ENCODE measurements around the gene ATP11A.

The ATP11A gene

DNA sequence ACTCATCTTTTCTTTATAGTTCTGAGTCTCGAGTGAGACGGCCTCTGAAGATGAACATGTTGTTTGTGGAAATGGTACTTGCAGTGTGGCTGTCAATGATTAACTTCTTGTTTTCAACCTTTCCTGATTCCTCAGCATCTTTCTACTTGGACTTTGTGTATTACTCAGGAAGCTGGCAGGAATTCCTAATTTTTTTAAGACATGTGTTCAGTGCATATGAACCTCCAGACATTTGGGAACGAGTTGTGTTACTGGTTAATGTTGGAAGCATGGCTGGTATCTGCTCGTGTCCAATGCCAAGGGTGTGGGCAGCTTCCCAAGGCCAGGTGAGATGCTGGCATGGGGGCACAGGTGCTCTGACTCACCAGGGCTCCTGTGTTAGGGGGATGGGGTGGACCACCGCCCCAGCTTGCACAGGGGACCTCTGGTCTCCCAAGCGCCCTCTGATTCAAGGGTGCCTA, 218.1 kb downstream of the ATP11A start:
- no peak for DNase-seq (ENCODE audit: low spot score)

GRCh38 chr13:112908342-112908741, 218.5 kb downstream of the ATP11A start:
- no peak for DNase-seq (ENCODE audit: low spot score)

DNA sequence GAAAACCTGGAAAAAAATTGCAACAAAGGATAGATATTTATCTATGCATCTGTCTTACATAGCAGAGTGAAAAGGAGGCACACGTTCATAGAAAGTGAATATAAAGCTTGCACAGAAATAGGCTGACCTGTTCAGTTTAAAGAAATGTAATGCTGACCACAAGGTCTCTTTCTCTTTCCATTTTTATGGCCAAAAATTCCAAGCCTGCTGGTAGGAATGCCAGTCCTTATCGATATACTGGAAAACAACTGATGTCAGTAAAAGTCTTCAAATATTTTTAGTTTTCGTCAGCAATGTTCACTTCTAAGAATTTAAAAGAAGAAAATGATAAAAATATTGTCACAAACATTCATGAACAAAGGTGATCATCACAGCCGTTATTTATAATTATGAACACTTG, 220.2 kb downstream of the ATP11A start:
- no peak for DNase-seq (ENCODE audit: low spot score)

DNA sequence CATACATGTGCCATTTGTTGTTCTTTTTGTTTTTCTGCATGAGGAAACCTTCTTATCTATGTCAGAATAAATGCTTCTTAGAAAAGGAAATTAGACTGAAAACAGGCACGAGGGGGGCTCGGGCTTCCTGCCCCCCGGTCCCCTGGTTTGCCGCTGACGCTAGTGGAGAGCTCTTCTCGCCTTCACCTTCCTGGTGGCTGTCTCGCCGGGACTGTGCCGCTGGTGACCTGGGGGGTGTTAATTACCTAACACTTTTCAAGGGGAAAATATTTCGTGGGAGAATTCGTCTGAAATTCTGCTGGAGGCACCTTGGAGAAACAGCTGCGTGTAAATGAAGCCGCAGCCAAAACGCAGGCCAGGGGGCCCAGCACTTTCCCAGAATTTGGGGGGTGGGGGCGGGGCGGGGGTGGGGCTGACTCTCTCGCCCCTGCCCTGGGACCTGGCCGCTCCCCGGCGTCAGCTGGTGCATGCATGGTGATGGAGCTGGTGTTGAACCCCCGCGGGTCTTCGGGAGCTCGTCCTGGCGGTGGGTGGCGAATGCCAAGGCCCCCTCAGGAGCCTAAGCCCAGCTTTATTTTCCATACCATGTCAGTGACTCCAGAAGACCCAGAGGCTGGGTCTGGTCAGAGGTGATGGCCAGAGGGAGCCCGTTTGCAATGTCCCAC, 220.9 kb downstream of the ATP11A start:
- no peak for DNase-seq (ENCODE audit: low spot score)

GRCh38 chr13:112911285-112911701, 221.5 kb downstream of the ATP11A start:
- no peak for DNase-seq (ENCODE audit: low spot score)

DNA sequence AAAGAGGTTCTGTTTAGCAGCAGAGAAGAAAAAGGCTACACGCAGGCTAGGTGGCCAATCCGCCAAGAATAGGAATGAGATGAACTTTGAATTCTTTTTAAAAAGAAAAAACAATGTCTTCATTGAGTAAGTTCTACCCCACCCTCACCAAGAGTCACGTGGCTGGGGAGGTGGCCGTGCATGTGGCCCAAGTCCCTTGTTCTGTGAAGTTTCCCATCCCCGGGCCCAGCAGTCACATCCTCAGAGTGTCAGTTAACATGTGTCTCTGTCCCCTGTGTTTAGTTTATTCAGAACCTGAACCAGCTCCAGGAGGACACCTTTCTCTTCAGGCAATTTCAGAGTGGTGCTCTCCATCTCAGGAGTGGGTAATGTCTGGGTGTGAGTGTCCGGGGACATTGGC, 222.0 kb downstream of the ATP11A start:
- no peak for DNase-seq (ENCODE audit: low spot score)

DNA sequence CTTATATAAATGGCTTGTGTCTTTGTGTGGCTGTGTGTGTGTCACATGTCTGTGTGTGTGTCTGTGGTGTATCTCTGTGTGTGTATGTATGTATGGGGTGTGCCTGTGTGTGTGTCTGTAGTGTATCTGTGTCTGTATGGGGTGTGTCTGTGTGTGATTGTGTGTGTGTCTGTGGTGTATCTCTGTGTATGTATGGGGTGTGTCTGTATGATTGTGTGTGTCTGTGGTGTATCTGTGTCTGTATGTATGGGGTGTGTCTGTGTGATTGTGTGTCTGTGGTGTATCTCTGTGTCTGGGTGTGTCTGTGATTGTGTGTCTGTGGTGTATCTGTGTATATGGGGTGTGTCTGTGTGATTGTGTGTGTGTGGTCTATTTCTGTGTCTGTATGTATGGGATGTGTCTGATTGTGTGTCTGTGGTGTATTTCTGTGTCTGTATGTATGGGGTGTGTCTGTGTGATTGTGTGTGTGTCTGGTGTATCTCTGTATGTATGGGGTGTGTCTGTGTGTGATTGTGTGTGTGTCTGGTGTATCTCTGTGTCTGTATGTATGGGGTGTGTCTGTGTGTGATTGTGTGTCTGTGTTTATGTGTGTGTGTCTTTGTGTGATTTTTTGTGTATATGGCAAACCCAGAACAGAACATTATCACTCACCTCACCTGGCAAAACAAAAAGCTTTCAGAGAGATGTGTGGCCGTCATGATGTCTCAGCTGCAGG, 223.0 kb downstream of the ATP11A start:
- no peak for DNase-seq (ENCODE audit: low spot score)

- no peak for DNase-seq (ENCODE audit: low spot score)
These were observed 226.5 kb downstream of the ATP11A start for GRCh38 chr13:112916296-112916695.

GRCh38 chr13:112917056-112917664, 227.3 kb downstream of the ATP11A start:
- DNase-seq (ENCODE audit: low spot score), result no peak

GRCh38 chr13:112917737-112918136, 227.9 kb downstream of the ATP11A start:
- DNase-seq (ENCODE audit: low spot score), result no peak

DNA sequence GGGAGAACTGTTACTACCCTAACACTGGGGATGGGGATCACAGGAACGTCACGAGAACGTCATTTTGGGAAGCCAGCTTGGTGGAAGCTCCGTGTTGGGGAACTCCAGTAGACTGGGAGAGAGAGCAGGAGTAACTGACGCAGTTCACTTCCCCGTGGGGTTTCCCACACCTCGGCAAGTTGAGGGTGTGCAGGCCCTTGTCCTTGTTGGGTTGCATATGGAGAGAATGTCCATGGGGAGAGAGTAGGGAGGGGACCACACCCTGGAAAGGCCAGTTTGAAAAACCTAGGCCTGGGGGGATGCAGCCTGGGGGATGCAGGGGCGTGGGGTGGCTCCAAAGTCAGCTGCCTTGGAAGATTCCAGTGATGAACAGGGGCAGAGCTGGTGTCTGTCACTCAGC, 228.4 kb downstream of the ATP11A start:
- no peak for DNase-seq (ENCODE audit: low spot score)

DNA sequence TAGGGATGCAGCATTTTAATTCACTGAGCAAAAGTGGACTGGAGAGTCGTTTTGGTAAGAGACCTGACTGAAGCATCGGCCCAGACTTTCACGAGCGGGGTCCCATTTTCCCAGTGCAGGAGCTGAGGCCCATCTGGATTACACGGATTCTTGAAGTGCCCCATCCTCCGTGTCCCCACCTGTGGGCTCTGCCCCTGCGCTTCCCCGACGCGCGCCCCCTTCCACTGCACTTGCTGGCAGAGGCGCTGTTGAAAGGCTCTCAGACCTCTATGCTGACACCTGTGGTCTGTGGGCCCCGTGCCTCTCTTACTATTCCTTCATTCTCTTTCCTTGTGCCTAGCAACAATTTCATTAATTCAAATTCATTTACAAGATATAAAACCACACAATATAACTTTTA, 228.9 kb downstream of the ATP11A start:
- no peak for DNase-seq (ENCODE audit: low spot score)

DNA sequence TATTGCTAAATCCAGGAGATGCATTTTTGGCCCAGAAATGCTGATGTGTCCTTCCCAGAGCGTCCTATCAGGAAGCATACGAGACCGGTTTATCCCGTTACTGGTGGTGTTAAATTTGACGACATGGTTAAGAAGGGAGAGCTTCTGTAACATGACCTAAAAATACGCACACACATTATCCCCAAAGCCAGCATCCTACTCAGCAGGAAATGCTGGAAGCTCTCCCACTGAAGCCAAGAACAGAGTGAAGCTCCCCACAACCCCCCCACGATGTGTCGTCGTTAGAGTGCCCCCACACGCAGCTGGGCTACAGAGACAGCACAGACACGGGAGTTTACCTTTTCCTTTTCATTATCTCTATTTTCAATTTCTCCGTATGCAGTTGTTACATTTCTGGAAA, 234.1 kb downstream of the ATP11A start:
- DNase-seq (ENCODE audit: low spot score), result no peak

DNA sequence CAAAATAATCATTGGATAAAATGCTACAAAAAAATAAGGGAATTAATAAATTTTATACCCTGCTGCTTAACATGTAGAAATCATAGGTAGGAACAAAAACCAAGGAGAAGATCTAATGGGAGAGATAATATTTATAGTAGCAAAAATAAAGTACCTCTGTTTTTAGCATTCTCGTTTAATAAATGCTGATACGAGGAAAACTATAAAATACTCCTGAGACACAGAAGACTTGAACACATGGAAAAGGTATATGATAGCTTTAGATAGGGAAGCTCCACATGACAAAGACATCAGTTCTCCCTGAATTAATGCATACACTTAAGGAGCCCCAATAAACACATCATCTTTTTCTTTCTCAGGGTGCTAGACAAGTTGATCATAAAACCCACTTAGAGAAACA, 234.5 kb downstream of the ATP11A start:
- DNase-seq (ENCODE audit: low spot score), result no peak

DNA sequence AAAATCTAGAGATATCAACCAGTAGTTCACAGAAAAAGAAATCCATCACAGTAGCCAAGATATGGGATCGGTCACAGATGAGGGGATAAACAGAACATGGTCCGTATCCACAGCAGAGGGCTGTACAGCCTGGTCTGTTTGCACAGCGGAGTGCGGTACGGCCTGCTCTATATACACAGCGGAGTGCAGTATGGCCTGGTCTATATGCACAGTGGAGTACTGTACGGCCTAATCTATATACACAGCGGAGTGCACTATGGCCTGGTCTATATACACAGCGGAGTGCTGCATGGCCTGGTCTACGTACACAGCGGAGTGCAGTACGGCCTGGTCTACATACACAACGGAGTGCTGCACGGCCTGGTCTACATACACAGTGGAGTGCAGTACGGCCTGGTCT, 236.2 kb downstream of the ATP11A start:
- no peak for DNase-seq (ENCODE audit: low spot score)

- no peak for DNase-seq (ENCODE audit: low spot score)
These were observed 237.2 kb downstream of the ATP11A start for GRCh38 chr13:112926993-112927392.

GRCh38 chr13:112928020-112928971, 238.5 kb downstream of the ATP11A start:
- DNase-seq (ENCODE audit: low spot score), result no peak

- DNase-seq (ENCODE audit: low spot score), result no peak
These were observed 239.3 kb downstream of the ATP11A start for GRCh38 chr13:112928972-112929782.

DNA sequence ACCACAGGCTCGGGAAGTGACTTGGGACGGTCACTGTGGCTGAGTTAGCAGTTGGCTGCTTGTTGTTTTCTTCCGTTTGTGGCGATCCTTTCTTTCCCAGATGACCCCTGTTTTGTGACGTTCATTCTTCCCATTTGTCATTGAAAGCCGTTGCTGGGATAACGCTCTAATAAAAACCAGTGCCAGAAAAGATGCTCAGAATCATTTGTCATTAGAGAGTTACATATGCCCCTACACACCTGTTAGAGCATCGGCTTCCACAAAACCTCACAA, 239.9 kb downstream of the ATP11A start:
- DNase-seq (ENCODE audit: low spot score), result no peak

GRCh38 chr13:112930192-112930591, 240.4 kb downstream of the ATP11A start:
- no peak for DNase-seq (ENCODE audit: low spot score)

Data from Ammon's horn (tissue), 1 donor.